Coronary artery (tissue), 2 donors: ENCODE results near the gene PPFIBP2.

ENCODE experiments used
- DNase-seq: peaks from one replicate; pipeline ENCODE4 v3.0.0-alpha.2; 2017; ENCODE audit warnings: low spot score
- H3K27ac ChIP-seq, 2 donors: fragments of 200-600 bp; sonication (generic); one replicate each; pipeline ENCODE4 v1.5.1; 2016 to 2019
- H3K4me3 ChIP-seq: fragments of 200-600 bp; sonication (generic); 2 replicates; pipeline ENCODE4 v1.5.1; 2016; ENCODE audit warnings: mild to moderate bottlenecking, moderate library complexity
- TF ChIP-seq, protein P1 (sequence below): fragments of 200-600 bp; sonication (generic); IDR thresholded peaks from one replicate; pipeline ENCODE4 v1.5.1; 2019; ENCODE audit warnings: antibody characterized with exemption

The PPFIBP2 gene

DNA sequence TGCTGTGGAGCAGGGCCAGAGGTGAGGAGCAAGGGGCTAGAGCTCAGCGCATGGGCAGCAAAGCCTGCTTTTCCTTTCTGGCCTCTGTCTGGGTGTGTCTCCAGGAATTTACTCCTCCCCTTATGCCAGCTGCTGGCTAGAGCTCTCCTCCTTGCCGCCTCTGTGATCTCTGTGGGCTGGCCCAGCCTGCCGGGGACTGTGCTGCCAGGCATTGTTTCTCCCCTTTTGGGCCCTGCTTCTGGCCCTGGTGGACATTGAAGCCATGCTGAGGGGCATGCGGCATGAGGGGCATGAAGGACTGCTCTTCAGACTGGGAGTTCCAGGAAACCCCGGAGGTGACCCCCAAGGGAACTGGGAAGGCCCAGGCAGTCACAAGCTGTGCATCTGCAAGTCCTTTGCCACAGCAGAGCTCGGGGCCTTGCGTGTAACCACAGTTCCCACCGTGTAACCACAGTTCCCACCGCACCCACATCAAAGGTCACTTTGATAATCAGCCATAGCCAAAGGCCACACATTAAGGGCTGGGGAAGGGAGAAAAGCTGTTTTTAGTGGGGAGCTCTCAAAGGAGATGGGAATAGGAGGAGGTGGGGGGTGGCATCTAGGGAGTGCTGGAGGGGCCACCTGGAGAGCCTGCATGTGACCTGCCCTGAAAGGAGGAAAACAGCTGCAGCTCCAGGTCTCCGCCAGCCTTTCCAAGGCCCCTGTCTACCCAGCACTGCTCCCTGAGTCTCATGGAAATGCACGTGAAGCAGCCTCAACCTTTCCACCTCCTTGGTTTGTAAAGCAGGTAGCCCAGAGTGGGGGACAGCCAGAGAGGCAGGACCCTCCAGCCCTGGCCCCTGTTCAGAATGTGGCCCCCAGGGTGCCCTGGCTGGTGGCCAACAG, 62.3 kb downstream of the PPFIBP2 start:
- peak overlapping the region; percentile 75 to 96 for H3K27ac ChIP-seq
- peak; percentile 76 for DNase-seq

DNA sequence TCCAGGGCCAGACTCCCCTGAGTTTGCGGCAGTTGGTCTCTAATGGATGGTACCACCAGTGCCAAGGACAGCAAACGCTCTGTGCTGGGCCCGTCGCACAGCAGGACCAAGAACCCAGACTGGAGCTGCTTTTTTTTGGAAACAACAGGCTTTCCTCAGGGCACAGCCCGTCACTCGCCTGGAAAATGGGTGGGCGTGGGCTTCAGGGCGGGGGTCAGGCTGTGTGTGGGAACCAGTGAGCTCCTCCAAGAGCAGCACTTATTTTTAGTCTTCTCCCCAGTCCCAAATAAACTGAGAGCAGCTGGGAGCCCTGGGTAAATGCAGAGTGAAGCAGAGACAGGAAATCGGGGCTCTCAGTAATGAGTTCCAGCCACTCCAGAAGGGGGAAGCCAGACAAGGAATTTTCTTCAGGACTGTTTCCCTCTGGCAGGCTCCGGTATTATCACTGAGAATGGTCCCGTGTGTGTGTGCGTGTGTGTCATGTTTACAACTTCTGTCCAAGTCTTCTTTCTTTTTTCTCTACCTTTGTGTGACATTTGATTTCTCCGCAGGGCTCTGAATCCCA, 63.0 kb downstream of the PPFIBP2 start:
- peak overlapping the region; percentile 68 for H3K4me3 ChIP-seq
- DNase-seq: no peak
- TF ChIP-seq, protein P1, sequence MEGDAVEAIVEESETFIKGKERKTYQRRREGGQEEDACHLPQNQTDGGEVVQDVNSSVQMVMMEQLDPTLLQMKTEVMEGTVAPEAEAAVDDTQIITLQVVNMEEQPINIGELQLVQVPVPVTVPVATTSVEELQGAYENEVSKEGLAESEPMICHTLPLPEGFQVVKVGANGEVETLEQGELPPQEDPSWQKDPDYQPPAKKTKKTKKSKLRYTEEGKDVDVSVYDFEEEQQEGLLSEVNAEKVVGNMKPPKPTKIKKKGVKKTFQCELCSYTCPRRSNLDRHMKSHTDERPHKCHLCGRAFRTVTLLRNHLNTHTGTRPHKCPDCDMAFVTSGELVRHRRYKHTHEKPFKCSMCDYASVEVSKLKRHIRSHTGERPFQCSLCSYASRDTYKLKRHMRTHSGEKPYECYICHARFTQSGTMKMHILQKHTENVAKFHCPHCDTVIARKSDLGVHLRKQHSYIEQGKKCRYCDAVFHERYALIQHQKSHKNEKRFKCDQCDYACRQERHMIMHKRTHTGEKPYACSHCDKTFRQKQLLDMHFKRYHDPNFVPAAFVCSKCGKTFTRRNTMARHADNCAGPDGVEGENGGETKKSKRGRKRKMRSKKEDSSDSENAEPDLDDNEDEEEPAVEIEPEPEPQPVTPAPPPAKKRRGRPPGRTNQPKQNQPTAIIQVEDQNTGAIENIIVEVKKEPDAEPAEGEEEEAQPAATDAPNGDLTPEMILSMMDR: no peak

More for the DNA sequence above, 62.3 kb downstream of the PPFIBP2 start:
- H3K4me3 ChIP-seq: peak overlapping the region; percentile 68
- TF ChIP-seq, protein P1: no peak

DNA sequence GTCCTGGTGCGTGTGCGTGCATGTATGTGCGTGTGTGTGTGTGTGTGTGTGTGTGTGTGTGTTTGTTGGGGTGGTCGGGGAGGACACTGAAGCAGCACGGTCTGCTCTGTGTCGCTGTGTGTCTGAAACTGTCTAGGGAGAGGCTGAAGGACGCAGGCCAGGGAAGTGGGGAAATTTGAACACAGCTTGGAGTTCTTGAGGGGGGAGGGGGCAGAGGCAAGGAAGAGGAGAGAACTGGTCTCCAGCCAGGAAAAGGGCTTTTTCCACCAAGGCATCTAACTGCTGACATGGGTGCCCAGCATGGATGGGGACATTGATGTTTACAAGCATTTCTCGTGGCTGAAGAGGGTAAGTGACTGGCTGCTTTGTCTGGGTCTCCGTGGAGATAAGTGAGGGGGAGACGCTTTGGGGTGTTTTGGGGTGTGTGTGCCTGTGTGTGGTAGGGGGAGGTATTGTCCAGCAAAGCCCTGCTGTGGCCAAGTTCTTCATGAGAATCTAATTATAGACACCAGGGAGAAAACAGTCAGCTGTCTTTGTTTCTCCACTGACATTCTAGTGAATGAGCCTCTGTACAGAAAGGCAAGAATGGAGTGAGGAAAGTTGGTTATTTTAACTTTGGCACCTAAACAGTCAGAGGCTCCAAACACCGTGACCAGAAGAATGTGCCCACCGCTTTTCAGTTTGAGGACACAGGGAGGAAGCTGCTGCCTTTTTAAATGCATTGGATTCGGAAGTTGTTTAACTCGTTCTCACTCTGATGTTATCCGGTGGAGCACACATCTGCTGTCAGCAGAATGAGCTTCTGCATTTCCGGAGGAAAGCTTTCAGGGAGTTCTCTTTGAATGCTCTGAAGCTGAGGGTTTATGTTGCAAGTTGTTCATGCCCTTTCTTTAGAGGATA, 63.7 kb downstream of the PPFIBP2 start:
- peak; percentile 85 for DNase-seq
- TF ChIP-seq, protein P1: no peak
- Histone ChIP-seq H3K27ac (peak overlapping the region; percentile 75 to 96), H3K4me3 (peak overlapping the region; percentile 68)

More for the DNA sequence above, 63.0 kb downstream of the PPFIBP2 start:
- H3K27ac ChIP-seq: peak overlapping the region; percentile 75 to 96

DNA sequence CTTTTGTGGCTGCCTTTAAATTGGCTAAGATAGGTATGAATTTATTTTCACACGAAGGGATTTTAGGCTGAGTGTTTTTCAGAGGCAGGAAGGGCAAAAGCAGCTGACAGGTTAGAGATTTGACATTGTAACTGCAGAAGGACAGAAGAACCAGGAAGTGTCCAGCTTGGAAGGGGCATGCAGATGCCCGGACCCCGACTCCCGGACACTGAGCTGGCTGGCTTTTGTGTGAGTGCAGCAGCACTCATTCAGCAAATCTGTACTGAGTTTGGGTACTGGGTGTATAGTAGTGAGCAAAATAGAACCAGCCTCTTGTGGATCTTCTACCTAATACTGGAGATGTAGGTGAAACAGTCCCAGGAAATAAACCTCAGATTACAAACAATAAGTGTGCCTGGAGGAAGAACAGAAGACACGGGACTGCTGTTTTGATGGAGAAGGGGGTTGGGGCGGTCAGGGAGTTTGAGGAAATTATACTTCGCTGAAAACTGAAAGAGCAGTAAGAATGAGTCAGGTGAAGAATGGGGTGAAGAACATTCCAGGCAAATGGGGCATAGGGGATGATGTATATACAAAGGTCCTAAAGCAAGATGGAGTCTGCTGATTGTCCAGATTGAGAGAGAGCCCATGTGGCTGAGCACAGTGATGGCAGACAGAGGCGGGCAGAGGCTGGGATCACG, 64.6 kb downstream of the PPFIBP2 start:
- H3K4me3 ChIP-seq: peak overlapping the region; percentile 68
- TF ChIP-seq, protein P1: no peak
- peak; percentile 66 for DNase-seq
- peak overlapping the region; percentile 75 to 96 for H3K27ac ChIP-seq

DNA sequence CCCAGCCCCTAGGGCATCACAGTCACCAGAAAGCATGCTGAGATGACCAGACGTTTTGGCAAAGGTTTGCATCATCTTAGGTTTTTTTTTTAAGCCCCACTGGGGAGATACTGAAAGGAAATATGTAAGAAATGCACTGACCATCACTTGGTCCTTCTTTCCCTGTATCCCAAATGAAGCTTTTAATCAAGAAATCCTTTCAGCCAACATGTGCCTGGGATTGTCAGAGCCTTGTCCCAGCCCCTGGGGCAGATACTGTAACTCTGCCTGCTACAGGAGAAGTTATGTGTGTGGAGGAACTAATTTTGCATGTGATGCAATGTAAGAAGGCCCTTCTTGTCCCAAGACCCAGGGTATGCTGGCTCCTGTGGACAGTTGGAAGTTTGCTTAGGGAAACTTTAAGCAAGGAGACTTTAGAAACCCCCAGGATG, 65.6 kb downstream of the PPFIBP2 start:
- DNase-seq: no peak
- TF ChIP-seq, protein P1: no peak
- Histone ChIP-seq H3K27ac (peak overlapping the region; percentile 75 to 96), H3K4me3 (no peak overlapping the region)

DNA sequence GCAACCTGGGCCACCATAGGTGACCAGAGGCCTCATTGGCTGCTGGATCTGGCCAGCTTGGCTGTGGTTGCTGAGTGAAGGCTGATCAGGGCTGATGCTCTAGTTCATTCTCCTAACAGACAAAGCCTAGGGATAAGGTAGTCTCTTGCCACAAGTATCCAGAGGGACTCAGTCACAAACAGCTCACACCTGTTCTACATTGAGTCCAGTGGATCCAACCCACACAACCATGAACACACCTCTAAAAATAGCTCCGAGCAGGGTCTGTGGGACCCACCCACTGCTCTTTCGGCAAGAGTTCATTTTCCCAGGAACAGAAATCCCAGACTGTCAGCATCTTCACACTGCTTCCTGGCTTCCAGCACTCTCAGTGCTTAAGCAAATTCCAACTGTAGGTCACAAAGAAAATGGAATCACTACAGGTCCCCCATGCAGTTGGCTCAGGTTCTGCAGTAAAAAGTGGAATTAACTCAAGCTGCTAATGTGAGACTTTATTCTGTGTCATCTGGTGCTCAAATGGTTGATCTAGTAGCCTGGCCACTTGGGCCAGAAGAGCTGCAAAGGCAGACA, 67.3 kb downstream of the PPFIBP2 start:
- H3K4me3 ChIP-seq: no peak overlapping the region
- H3K27ac ChIP-seq: peak overlapping the region; percentile 8 to 96
- peak; percentile 43 for DNase-seq
- TF ChIP-seq, protein P1: no peak
